ENCODE data around the gene NCK1.

Gene NCK1

DNA sequence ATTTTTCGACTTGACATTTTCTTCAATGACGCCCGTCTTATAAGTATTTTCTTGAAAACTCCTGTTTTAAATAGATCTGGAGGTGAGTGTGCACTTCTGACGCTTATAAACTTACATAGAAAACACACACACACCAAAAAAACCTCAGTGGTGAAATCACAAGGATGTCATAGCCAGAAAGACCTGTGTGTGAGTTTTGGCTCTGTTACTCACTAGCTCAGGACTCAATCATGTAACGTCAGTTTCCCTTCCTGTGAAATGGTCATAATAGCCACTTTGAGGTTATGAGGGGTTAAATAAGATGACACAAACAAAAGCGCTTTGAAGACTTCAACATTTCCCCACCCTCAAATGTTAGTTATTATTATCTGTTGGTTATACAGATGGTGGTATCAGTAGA, 97.6 kb downstream of the NCK1 start:
- TF ChIP-seq CSDC2 (CRISPR knock-in tag; IDR thresholded peaks at IDR 0.05) = no peak
- no peak for TF ChIP-seq ZNF70 (CRISPR knock-in tag; IDR thresholded peaks at IDR 0.05)
- TF ChIP-seq GLIS3 (CRISPR knock-in tag; IDR thresholded peaks at IDR 0.05) = no peak
- no peak for TF ChIP-seq OSR1 (CRISPR knock-in tag; IDR thresholded peaks at IDR 0.05)
- TF ChIP-seq ISL1 (CRISPR knock-in tag; IDR thresholded peaks at IDR 0.05) = no peak
- TF ChIP-seq ZFP3 (CRISPR knock-in tag; IDR thresholded peaks at IDR 0.05) = no peak
- no peak for TF ChIP-seq ZFP30 (CRISPR knock-in tag; IDR thresholded peaks at IDR 0.05)
- ATAC-seq = no peak

DNA sequence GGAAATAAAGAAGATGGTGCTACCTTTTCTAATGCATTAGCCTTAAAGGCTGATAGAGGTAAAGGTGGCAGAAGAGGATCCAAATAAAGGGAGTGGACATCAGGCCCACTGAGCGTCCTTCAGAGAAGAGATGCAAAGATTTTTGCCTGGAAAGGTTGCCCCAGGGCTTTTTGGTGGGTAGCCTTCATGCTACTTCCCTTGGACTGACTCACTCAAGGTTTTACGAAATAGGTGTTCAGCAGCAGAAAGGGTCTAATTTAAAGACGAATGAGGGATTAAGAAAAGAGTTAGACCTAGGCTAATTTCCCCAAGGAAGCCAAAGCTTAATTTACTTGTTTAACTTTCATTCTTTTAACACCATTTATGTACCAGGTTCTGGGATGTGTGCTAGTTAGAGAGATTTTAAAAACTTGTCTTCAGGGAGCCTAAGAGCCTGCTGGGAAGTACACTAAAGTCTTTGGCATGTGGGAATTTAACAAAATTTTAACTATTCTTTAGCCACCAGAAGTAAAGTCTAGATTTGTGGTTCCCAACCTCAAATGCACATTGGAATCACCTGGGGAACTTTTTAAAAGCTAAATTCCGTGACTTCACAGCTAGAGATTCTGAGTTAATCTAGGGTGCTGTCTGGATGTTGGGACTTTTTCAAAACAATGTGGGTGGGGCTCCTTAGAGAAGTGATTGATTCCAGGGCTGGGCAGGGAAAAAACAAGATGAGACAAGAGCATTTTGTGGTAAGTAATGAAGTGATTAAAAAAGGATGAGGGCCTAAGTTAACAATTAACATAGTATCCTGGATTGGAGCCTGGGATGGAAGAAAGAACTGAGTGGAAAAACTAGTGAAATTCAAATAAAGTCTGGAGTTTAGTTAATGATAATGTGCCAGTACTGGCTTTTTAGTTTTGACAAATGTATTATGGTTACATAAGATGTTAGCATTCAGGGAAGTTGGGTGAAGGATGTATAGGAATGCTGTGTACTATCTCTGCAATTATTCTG, 99.1 kb downstream of the NCK1 start:
- ATAC-seq = no peak

DNA sequence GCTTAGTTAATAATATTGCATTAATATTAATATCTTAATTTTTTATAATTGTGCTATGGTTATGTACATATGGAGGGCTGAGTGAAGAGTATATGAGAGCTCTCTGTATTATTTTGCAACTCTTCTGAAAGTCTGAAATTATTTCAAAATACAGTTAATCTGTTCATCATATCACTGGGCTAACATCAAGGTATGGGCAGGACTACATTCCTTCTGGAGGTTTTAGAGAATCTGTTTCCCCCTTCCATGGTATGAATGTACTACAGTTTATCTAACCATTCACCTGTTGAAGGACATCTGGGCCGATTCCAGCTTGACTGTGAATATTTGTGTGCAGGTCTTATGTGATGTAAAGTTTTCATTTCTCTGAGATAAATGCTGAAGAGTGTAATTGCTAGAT, 100.9 kb downstream of the NCK1 start:
- ATAC-seq = no peak
- TF ChIP-seq, protein P1, sequence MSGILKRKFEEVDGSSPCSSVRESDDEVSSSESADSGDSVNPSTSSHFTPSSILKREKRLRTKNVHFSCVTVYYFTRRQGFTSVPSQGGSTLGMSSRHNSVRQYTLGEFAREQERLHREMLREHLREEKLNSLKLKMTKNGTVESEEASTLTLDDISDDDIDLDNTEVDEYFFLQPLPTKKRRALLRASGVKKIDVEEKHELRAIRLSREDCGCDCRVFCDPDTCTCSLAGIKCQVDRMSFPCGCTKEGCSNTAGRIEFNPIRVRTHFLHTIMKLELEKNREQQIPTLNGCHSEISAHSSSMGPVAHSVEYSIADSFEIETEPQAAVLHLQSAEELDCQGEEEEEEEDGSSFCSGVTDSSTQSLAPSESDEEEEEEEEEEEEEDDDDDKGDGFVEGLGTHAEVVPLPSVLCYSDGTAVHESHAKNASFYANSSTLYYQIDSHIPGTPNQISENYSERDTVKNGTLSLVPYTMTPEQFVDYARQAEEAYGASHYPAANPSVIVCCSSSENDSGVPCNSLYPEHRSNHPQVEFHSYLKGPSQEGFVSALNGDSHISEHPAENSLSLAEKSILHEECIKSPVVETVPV (CRISPR knock-in tag; IDR thresholded peaks at IDR 0.05) = no peak
- TF ChIP-seq ZFP3 (CRISPR knock-in tag; IDR thresholded peaks at IDR 0.05) = no peak
- TF ChIP-seq, protein P2, sequence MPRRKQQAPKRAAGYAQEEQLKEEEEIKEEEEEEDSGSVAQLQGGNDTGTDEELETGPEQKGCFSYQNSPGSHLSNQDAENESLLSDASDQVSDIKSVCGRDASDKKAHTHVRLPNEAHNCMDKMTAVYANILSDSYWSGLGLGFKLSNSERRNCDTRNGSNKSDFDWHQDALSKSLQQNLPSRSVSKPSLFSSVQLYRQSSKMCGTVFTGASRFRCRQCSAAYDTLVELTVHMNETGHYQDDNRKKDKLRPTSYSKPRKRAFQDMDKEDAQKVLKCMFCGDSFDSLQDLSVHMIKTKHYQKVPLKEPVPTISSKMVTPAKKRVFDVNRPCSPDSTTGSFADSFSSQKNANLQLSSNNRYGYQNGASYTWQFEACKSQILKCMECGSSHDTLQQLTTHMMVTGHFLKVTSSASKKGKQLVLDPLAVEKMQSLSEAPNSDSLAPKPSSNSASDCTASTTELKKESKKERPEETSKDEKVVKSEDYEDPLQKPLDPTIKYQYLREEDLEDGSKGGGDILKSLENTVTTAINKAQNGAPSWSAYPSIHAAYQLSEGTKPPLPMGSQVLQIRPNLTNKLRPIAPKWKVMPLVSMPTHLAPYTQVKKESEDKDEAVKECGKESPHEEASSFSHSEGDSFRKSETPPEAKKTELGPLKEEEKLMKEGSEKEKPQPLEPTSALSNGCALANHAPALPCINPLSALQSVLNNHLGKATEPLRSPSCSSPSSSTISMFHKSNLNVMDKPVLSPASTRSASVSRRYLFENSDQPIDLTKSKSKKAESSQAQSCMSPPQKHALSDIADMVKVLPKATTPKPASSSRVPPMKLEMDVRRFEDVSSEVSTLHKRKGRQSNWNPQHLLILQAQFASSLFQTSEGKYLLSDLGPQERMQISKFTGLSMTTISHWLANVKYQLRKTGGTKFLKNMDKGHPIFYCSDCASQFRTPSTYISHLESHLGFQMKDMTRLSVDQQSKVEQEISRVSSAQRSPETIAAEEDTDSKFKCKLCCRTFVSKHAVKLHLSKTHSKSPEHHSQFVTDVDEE (CRISPR knock-in tag; IDR thresholded peaks at IDR 0.05) = no peak
- no peak for TF ChIP-seq ESRRG (CRISPR knock-in tag; IDR thresholded peaks at IDR 0.05)
- TF ChIP-seq ISL1 (CRISPR knock-in tag; IDR thresholded peaks at IDR 0.05) = no peak
- TF ChIP-seq, protein P3, sequence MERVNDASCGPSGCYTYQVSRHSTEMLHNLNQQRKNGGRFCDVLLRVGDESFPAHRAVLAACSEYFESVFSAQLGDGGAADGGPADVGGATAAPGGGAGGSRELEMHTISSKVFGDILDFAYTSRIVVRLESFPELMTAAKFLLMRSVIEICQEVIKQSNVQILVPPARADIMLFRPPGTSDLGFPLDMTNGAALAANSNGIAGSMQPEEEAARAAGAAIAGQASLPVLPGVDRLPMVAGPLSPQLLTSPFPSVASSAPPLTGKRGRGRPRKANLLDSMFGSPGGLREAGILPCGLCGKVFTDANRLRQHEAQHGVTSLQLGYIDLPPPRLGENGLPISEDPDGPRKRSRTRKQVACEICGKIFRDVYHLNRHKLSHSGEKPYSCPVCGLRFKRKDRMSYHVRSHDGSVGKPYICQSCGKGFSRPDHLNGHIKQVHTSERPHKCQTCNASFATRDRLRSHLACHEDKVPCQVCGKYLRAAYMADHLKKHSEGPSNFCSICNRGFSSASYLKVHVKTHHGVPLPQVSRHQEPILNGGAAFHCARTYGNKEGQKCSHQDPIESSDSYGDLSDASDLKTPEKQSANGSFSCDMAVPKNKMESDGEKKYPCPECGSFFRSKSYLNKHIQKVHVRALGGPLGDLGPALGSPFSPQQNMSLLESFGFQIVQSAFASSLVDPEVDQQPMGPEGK (CRISPR knock-in tag; IDR thresholded peaks at IDR 0.05; ENCODE audit: borderline replicate concordance) = no peak
- TF ChIP-seq GLIS3 (CRISPR knock-in tag; IDR thresholded peaks at IDR 0.05) = no peak
- TF ChIP-seq ARNTL (CRISPR knock-in tag; IDR thresholded peaks at IDR 0.05; ENCODE audit: borderline replicate concordance, low read depth) = no peak
- TF ChIP-seq ZNF70 (CRISPR knock-in tag; IDR thresholded peaks at IDR 0.05) = no peak
- no peak for TF ChIP-seq TOX (CRISPR knock-in tag; IDR thresholded peaks at IDR 0.05; ENCODE audit: borderline replicate concordance)
- TF ChIP-seq ZNF8 (CRISPR knock-in tag; IDR thresholded peaks at IDR 0.05) = no peak
- no peak for TF ChIP-seq TCF4 (CRISPR knock-in tag; IDR thresholded peaks at IDR 0.05; ENCODE audit: borderline replicate concordance)
- no peak for TF ChIP-seq ZFP30 (CRISPR knock-in tag; IDR thresholded peaks at IDR 0.05)

More for the DNA sequence above, 99.1 kb downstream of the NCK1 start:
- TF ChIP-seq CSDC2 (CRISPR knock-in tag; IDR thresholded peaks at IDR 0.05) (no peak), ZFP3 (CRISPR knock-in tag; IDR thresholded peaks at IDR 0.05) (no peak), GLIS3 (CRISPR knock-in tag; IDR thresholded peaks at IDR 0.05) (no peak), ZC3H10 (CRISPR knock-in tag; IDR thresholded peaks at IDR 0.05) (no peak), ZFP30 (CRISPR knock-in tag; IDR thresholded peaks at IDR 0.05) (no peak), SNAI2 (CRISPR knock-in tag; IDR thresholded peaks at IDR 0.05) (no peak), TCF4 (CRISPR knock-in tag; IDR thresholded peaks at IDR 0.05; ENCODE audit: borderline replicate concordance) (no peak), ZNF565 (CRISPR knock-in tag; conservative IDR thresholded peaks at IDR 0.05; ENCODE audit: low read depth) (no peak), ZNF8 (CRISPR knock-in tag; IDR thresholded peaks at IDR 0.05) (no peak), TOX (CRISPR knock-in tag; IDR thresholded peaks at IDR 0.05; ENCODE audit: borderline replicate concordance) (no peak), ZNF70 (CRISPR knock-in tag; IDR thresholded peaks at IDR 0.05) (no peak), PPARA (CRISPR knock-in tag; IDR thresholded peaks at IDR 0.05; ENCODE audit: borderline replicate concordance) (no peak)
- TF ChIP-seq, protein P4, sequence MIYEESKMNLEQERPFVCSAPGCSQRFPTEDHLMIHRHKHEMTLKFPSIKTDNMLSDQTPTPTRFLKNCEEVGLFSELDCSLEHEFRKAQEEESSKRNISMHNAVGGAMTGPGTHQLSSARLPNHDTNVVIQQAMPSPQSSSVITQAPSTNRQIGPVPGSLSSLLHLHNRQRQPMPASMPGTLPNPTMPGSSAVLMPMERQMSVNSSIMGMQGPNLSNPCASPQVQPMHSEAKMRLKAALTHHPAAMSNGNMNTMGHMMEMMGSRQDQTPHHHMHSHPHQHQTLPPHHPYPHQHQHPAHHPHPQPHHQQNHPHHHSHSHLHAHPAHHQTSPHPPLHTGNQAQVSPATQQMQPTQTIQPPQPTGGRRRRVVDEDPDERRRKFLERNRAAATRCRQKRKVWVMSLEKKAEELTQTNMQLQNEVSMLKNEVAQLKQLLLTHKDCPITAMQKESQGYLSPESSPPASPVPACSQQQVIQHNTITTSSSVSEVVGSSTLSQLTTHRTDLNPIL (CRISPR knock-in tag; IDR thresholded peaks at IDR 0.05; ENCODE audit: low read depth) = no peak
- TF ChIP-seq, protein P2 (CRISPR knock-in tag; IDR thresholded peaks at IDR 0.05) = no peak
- TF ChIP-seq, protein P5, sequence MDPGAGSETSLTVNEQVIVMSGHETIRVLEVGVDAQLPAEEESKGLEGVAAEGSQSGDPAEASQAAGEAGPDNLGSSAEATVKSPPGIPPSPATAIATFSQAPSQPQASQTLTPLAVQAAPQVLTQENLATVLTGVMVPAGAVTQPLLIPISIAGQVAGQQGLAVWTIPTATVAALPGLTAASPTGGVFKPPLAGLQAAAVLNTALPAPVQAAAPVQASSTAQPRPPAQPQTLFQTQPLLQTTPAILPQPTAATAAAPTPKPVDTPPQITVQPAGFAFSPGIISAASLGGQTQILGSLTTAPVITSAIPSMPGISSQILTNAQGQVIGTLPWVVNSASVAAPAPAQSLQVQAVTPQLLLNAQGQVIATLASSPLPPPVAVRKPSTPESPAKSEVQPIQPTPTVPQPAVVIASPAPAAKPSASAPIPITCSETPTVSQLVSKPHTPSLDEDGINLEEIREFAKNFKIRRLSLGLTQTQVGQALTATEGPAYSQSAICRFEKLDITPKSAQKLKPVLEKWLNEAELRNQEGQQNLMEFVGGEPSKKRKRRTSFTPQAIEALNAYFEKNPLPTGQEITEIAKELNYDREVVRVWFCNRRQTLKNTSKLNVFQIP (CRISPR knock-in tag; IDR thresholded peaks at IDR 0.05; ENCODE audit: borderline replicate concordance, low read depth) = no peak
